ENCODE measurements around the gene FNDC3B.

FNDC3B gene

DNA sequence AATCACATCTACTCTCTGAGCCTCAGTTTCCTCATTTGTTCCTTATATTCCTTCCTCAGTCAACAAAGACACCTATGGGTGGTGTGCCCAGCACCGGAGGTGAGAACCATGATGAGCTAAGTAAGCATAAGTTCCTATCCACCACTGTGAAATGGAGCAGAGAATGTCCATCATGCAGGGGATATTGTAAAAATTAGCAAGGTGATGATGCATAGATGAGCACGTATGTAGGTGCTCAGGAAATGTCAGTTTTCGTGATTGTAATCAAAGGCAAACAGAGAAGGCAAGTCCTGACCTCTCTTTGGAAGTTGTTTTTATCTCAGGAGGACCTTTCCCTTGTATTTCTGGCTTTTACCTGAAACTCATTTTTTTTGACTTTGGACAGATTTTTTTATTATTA, 243.5 kb downstream of the FNDC3B start:
- H3K27ac ChIP-seq (ENCODE audit: extremely low read depth, low read depth, low read length): no peak overlapping the region
- TF ChIP-seq ZNF121 (tag by site-specific recombination; IDR thresholded peaks at IDR 0.05): no peak
- no peak for TF ChIP-seq SCRT2 (tag by site-specific recombination; IDR thresholded peaks at IDR 0.05)
- TF ChIP-seq ZNF155 (tag by site-specific recombination; IDR thresholded peaks at IDR 0.05): no peak
- TF ChIP-seq ZNF404 (tag by site-specific recombination; IDR thresholded peaks at IDR 0.05): no peak
- TF ChIP-seq ZNF670 (tag by site-specific recombination; IDR thresholded peaks at IDR 0.05; ENCODE audit: low read depth): no peak
- no peak for TF ChIP-seq GLI4 (tag by site-specific recombination; IDR thresholded peaks at IDR 0.05)
- no peak for TF ChIP-seq ZIC2 (tag by site-specific recombination; IDR thresholded peaks at IDR 0.05)
- TF ChIP-seq, protein P1, sequence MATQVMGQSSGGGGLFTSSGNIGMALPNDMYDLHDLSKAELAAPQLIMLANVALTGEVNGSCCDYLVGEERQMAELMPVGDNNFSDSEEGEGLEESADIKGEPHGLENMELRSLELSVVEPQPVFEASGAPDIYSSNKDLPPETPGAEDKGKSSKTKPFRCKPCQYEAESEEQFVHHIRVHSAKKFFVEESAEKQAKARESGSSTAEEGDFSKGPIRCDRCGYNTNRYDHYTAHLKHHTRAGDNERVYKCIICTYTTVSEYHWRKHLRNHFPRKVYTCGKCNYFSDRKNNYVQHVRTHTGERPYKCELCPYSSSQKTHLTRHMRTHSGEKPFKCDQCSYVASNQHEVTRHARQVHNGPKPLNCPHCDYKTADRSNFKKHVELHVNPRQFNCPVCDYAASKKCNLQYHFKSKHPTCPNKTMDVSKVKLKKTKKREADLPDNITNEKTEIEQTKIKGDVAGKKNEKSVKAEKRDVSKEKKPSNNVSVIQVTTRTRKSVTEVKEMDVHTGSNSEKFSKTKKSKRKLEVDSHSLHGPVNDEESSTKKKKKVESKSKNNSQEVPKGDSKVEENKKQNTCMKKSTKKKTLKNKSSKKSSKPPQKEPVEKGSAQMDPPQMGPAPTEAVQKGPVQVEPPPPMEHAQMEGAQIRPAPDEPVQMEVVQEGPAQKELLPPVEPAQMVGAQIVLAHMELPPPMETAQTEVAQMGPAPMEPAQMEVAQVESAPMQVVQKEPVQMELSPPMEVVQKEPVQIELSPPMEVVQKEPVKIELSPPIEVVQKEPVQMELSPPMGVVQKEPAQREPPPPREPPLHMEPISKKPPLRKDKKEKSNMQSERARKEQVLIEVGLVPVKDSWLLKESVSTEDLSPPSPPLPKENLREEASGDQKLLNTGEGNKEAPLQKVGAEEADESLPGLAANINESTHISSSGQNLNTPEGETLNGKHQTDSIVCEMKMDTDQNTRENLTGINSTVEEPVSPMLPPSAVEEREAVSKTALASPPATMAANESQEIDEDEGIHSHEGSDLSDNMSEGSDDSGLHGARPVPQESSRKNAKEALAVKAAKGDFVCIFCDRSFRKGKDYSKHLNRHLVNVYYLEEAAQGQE (tag by site-specific recombination; IDR thresholded peaks at IDR 0.05): no peak
- TF ChIP-seq OSR2 (tag by site-specific recombination; IDR thresholded peaks at IDR 0.05): no peak
- no peak for TF ChIP-seq YY2 (tag by site-specific recombination; IDR thresholded peaks at IDR 0.05)
- no peak for TF ChIP-seq ZNF654 (tag by site-specific recombination; IDR thresholded peaks at IDR 0.05; ENCODE audit: low read depth)
- TF ChIP-seq MEIS1 (CRISPR knock-in tag; IDR thresholded peaks at IDR 0.05; ENCODE audit: borderline replicate concordance): no peak
- TF ChIP-seq SETDB1 (IDR thresholded peaks at IDR 0.05; ENCODE audit: insufficient read length, low read length): no peak
- TF ChIP-seq ZNF549 (tag by site-specific recombination; IDR thresholded peaks at IDR 0.05): no peak
- no peak for TF ChIP-seq ZNF677 (tag by site-specific recombination; IDR thresholded peaks at IDR 0.05)
- no peak overlapping the region for H3K4me3 ChIP-seq (ENCODE audit: low read depth, low read length)
- POLR2A ChIA-PET: no interaction called here
- H3K4me1 ChIP-seq (ENCODE audit: control insufficient read depth, insufficient read depth, low read length): no peaks in the 10 kb centered on the region
- CTCF ChIA-PET: no interaction called here
- no peaks in the 10 kb centered on the region for H3K9me3 ChIP-seq (ENCODE audit: control insufficient read depth, insufficient read depth, low read depth, low read length)
- H3K36me3 ChIP-seq (ENCODE audit: control insufficient read depth in 2 of 2, insufficient read depth in 1 of 2, low read length in 2 of 2): peaks cover 0 to 8% of the 10 kb centered on the region in 2 experiments; a peak in 1 of 3 replicates

DNA sequence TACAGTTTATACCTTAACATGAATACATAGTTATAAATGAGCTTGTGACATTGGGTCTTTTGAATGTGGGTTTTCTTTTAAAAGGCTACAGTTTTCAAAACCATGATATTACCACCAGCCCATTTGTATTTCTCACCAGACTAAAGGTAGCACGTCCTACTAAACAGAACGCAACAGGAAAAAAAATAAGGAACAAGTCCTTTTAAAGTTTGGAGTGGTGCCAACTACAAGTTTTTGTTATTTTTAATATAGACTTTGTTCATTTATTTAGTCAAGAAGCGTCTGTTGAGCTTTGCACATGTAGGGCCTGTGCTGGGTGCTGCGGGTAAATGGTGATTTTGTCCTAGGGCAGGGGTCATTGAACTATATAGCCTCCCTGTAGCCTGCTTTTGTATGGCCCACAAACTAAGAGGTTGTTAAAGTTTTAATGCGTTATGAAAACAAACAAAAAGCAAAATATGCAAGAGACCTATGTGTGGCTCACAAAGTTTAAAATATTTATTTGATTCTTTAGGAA, 244.5 kb downstream of the FNDC3B start:
- H3K36me3 ChIP-seq (ENCODE audit: control insufficient read depth in 2 of 2, insufficient read depth in 1 of 2, low read length in 2 of 2): peaks cover 0 to 19% of the 10 kb centered on the region in 2 experiments; a peak in 1 of 3 replicates
- ChIA-PET CTCF (no interaction called here), POLR2A (no interaction called here)
- no peak overlapping the region for H3K27ac ChIP-seq (ENCODE audit: extremely low read depth, low read depth, low read length)
- no peaks in the 10 kb centered on the region for H3K4me1 ChIP-seq (ENCODE audit: control insufficient read depth, insufficient read depth, low read length)
- H3K9me3 ChIP-seq (ENCODE audit: control insufficient read depth, insufficient read depth, low read depth, low read length): no peaks in the 10 kb centered on the region
- H3K4me3 ChIP-seq (ENCODE audit: low read depth, low read length): no peak overlapping the region
- TF ChIP-seq ZNF248 (tag by site-specific recombination; IDR thresholded peaks at IDR 0.05) (no peak), ZNF596 (tag by site-specific recombination; IDR thresholded peaks at IDR 0.05) (no peak), ZNF37A (tag by site-specific recombination; IDR thresholded peaks at IDR 0.05) (no peak), ZBTB20 (tag by site-specific recombination; IDR thresholded peaks at IDR 0.05) (no peak), GLI2 (tag by site-specific recombination; IDR thresholded peaks at IDR 0.05; ENCODE audit: borderline replicate concordance, low read depth) (no peak), ZNF354C (tag by site-specific recombination; IDR thresholded peaks at IDR 0.05; ENCODE audit: borderline replicate concordance, low read depth) (no peak), KLF7 (tag by site-specific recombination; IDR thresholded peaks at IDR 0.05; ENCODE audit: borderline replicate concordance) (no peak), GFI1B (tag by site-specific recombination; IDR thresholded peaks at IDR 0.05) (no peak), ZNF530 (tag by site-specific recombination; IDR thresholded peaks at IDR 0.05; ENCODE audit: low read depth) (no peak), ZNF473 (tag by site-specific recombination; IDR thresholded peaks at IDR 0.05) (no peak)
- TF ChIP-seq, protein P2, sequence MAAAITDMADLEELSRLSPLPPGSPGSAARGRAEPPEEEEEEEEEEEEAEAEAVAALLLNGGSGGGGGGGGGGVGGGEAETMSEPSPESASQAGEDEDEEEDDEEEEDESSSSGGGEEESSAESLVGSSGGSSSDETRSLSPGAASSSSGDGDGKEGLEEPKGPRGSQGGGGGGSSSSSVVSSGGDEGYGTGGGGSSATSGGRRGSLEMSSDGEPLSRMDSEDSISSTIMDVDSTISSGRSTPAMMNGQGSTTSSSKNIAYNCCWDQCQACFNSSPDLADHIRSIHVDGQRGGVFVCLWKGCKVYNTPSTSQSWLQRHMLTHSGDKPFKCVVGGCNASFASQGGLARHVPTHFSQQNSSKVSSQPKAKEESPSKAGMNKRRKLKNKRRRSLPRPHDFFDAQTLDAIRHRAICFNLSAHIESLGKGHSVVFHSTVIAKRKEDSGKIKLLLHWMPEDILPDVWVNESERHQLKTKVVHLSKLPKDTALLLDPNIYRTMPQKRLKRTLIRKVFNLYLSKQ (tag by site-specific recombination; IDR thresholded peaks at IDR 0.05; ENCODE audit: borderline replicate concordance): no peak
- TF ChIP-seq, protein P3, sequence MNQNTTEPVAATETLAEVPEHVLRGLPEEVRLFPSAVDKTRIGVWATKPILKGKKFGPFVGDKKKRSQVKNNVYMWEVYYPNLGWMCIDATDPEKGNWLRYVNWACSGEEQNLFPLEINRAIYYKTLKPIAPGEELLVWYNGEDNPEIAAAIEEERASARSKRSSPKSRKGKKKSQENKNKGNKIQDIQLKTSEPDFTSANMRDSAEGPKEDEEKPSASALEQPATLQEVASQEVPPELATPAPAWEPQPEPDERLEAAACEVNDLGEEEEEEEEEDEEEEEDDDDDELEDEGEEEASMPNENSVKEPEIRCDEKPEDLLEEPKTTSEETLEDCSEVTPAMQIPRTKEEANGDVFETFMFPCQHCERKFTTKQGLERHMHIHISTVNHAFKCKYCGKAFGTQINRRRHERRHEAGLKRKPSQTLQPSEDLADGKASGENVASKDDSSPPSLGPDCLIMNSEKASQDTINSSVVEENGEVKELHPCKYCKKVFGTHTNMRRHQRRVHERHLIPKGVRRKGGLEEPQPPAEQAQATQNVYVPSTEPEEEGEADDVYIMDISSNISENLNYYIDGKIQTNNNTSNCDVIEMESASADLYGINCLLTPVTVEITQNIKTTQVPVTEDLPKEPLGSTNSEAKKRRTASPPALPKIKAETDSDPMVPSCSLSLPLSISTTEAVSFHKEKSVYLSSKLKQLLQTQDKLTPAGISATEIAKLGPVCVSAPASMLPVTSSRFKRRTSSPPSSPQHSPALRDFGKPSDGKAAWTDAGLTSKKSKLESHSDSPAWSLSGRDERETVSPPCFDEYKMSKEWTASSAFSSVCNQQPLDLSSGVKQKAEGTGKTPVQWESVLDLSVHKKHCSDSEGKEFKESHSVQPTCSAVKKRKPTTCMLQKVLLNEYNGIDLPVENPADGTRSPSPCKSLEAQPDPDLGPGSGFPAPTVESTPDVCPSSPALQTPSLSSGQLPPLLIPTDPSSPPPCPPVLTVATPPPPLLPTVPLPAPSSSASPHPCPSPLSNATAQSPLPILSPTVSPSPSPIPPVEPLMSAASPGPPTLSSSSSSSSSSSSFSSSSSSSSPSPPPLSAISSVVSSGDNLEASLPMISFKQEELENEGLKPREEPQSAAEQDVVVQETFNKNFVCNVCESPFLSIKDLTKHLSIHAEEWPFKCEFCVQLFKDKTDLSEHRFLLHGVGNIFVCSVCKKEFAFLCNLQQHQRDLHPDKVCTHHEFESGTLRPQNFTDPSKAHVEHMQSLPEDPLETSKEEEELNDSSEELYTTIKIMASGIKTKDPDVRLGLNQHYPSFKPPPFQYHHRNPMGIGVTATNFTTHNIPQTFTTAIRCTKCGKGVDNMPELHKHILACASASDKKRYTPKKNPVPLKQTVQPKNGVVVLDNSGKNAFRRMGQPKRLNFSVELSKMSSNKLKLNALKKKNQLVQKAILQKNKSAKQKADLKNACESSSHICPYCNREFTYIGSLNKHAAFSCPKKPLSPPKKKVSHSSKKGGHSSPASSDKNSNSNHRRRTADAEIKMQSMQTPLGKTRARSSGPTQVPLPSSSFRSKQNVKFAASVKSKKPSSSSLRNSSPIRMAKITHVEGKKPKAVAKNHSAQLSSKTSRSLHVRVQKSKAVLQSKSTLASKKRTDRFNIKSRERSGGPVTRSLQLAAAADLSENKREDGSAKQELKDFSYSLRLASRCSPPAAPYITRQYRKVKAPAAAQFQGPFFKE (tag by site-specific recombination; IDR thresholded peaks at IDR 0.05; ENCODE audit: borderline replicate concordance): no peak
